GM19240 (cell line): ENCODE measurements around the gene KRI1.

Experiments used
- DNase-seq: peaks from one replicate; pipeline ENCODE4 v3.0.0; 2011; ENCODE audit warnings: low spot score; ENCODE audit not compliant: insufficient read length

Gene KRI1

DNA sequence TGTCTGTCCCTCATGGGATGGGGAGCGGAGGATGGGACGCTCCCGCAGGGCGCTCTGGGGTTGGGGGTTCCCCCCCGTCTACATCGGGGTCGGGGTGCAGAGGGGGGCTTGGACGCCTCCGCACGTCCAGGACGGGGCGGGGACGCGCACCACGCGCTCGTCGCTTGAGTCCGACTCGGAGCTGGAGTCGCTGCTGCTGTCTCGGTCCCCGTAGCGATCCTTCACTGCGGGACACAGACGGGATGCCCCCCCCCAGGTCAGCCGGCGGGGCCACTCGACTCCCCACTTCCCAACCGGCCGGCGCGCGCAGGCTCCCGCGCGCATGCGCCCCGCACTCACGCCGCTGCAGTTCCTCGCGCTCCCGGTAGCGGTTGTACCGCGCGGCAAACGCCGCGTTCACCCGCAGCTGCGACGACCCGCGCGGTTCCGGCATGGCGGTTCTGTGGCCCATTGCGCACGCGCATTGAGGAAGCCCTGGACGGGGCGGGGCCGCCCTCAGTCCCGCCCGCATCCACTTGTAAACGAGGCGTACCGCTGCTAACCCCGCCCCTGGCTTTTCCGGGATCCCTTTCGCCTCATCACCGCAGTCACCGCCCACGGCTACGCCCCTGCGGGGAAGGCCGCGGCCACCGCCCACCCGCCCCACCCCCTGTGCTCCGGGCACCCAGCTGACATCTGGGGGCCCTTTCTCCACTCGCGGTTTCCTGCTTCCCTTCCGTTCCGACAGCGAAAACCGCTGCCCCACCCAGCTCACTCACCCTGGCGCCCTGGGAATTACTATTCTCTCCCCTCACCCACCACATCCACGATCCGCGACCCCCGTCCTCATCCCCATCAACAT is at the start of gene KRI1:
TSS of gene KRI1 (minus strand) at position 444 of the 841 bp plus-strand sequence. CDS start at position 433, 11 bp downstream.
- peak; percentile 92 for DNase-seq

DNA sequence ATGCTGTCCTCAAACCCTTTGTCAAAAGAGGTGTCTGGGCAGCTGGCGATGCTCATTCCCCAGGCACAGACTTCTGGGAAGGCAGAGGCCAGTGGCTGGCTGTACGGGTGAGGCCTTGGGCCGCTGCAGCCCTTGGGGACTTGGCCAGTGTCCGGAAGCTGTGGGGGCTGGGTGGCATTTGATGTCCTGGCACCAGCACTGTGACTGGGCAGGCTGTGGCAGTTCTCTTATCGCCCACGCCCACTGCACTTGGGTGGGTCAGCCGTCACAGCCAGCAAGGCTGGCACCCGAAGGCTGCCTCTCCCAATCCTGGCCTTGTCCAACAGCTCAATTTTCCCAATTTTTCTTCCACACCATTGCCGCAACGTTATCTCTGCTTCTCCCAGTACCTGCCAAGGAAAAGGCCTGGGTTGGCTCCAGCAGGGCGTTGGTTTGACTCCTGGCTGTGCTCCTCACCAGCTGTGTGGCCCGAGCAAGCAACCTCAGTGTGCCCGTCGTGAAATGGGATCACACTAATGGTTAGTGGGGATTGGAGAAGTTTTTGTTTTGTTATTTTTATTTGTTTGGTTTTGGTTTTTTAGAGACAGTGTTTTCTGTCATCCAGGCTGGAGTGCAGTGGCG is 46.8 kb upstream of the KRI1 start:
- no peak for DNase-seq

DNA sequence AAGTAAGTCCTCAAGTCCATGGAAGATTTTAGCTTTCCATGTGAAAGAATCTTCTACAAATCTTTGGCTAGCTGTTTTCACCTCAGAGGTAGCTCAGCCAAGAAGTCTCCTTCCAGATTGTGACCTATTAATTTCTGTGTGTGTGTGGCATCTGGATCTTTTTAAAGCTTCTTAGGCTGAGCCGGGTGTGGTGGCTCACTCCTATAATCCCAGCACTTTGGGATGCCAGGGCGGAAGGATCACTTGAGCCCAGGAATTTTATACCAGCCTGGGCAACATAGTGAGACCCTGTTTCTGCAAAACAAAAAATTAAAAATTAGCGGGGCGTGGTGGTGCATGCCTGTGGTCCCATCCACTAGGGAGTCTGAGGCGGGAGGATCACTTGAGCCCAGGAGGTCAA is 46.1 kb upstream of the KRI1 start:
- no peak for DNase-seq

DNA sequence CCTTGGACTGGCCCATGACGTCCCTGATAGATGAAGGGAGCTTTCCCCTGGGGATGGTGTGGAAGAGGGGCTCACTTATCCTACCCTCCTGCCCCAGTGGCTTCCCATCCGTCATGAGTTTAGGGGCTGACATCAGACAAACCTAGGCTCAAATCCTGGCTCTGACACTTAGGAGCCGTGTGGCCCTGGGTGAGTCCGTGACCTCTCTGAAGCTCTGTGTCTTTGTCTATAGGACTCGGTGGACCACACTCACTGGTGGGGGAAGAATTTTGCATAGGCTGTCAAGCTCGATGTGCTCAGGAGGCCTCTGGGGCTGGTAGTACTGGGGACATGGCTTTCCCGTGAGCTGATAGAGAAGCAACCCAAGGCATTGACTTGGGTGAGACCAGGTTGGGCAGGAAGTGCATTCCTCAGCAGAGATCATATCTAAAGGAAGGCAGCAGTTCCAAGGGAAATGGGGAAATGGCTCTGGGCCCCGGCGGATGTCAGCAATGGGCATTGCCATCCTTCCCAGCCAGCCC is 38.7 kb upstream of the KRI1 start:
- DNase-seq = no peak

DNA sequence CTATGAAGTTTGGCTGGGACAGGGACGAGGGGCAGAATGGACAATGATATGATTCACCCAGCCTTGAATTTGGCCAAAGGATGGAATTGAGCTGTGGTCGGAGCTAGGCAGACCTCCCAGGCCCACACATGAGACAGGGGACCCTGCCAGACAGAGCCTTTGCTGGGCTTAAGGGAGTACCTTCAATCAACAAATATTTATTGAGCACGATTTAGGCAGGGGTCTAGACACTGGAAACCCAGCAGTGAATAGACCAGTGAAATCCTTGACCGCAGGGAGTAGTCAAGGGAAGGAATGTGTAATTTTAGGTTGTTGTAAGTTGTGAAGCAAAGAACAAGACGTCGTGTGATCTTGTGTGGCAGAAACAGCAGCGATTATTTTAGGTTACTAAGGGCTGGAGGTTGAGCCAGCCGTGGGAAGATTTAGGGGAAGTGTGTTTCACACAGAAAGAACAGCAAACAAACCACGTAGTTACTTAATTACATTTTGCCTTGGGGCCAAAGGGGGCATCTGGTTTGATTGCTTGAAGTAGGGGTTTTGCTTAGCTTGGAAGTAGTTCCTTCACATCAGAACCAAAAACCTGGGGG is 38.2 kb upstream of the KRI1 start:
- DNase-seq = no peak

DNA sequence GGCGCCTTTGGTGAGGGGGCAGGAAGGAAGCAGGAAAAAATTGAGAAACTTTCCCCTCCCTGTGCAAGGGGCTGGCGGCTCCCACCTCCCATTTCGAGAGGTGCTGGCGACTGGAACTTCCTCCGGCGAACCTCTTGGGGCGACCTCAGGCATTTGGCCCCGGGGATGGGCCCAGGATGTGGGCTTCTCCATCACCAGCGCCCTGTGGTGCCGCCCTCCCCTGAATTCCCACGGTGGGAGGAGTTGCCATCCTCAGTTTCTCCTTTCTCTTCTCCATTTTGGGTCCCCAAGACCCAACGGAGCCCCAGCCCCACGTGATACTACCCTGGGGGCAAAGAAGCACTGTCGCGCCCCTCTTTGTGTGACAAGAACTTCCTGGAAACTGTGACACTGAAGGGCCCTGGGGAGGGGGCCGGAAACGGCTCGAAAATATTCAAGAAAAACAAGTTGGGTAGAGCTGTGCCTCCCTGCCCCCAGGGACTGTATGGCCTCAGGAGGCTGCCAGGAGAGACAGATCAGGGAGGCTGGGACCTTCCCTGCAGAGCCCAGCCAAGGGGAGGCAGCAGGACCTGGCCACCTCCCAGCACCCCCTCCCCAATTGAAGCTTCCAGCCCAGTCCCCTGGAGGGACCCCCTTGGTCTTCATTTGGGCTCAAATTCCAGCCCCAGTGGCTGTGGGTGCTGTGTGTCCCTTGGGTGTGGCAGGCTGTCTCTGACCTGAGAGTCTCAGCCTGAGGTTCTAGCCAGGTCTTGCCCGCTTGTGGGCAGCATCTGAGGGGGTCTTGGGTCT is 37.5 kb upstream of the KRI1 start:
- no peak for DNase-seq

DNA sequence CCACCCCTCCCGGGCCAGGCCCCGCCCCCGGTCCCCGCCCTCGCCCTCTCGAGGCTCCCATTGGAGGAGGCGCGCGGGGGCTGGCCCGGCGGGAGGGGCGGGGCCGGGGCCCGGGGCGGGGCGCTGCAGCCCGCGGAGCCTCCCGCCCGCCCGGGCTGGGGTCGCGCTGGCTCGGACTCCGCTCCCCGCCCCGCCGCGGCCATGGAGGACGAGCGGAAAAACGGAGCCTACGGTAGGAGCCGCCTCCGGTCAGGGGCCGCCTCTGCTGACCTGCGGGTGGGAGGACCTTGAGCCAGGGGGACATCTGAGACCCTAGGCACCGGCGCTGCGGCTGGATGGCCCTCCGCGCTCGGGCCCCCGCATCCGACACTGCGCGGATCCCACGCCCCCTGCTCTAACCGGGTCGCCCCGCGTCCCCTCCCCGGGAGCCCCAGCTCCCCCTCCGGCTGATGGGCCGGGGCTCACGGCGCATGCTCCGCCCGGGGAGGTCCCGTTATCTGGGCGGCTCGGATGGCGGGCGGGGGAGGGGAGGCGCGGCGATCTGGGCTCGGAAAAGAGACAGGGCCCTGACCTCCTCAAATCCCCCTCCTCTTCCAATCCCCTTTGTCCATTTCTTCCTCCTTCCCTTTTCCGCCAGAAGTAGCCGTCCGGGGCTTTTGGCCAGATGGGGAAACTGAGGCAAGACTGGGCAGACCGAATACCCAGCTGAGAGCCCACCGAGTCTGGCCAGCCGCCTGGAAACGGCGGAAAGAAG is 36.7 kb upstream of the KRI1 start:
- DNase-seq = peak; percentile 80

DNA sequence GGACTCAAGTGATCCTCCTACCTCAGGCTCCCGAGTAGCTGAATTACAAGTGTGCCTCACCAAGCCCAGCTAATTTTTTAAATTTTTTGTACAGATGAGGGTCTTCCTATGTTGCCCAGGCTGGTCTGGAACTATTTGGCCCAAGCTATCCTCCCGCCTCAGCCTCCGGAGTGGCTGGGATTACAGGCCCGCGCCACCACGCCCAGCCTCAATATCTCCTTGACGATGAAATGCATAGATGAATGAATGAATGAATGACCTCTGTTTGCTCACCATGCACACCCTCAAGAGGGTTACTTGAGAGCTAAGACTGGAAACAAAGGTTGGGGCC is 36.2 kb upstream of the KRI1 start:
- DNase-seq = no peak

DNA sequence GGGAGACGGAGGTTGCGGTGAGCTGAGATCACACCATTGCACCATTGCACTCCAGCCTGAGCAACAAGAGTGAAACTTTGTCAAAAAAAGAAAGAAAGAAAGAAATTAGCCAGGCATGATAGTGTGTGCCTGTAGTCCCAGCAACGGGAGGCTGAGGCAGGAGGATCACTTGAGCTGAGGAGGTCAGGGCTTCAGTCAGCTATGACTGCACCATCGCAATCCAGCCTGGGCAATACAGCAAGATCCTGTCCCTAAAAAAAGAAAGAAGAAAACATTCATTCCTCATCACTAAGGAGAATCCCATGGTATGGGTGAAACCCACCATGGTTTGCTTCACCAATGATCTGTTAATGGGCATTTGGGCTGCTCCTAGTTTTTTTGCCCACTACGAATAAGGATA is 34.3 kb upstream of the KRI1 start:
- no peak for DNase-seq

DNA sequence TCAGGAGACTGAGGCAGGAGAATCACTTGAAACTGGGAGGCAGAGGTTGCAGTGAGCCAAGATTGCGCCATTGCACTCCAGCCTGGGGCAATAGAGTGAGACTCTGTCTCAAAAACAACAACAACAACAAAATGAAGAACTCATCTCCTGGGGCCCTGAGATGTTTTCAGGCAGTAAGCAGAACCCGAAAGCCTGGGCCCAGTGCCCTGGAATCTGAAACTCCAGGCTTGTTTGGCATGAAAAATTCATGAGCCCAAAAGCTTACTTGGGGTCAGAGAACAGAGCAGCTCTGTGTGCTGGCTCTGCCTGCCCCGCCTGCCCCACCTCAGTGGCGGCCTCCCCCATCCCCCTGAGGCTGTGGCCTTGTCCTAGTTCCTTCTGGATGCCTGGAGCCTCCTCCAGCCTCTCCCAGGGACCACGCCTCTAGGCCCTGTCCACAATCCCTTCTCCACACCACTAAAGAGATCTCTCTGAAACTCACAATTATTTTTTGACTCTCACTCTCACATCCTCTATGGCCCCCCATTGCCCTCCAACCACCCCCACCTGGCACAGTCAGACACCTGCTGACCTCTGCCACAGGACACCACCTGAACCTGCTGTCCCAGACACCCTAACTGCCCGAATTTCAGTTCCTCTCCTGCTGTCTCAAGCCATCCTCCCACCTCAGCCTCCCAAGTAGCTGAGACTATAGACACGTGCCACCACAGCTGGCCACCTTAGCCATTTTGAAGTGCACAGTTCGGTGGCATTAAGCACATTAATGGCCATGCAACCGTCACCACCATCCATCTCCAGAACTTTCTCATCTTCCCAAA is 28.2 kb upstream of the KRI1 start:
- peak; percentile 47 for DNase-seq

DNA sequence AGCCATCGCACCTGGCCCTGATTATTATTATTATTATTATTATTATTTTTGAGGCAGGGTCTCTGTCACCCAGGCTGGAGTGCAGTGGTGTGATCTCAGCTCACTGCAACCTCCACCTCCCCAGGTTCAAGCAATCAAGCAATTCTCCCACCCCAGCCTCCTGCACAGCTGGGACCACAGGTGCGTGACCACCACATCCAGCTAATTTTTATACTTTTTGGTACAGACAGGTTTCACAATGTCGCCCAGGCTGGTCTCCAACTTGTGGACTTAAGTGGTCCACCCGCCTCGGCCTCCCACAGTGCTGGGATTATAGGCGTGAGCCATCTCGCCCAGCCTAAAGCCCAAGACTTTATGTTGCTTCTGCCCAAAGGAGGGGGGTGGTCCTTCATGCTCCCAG is 27.3 kb upstream of the KRI1 start:
- DNase-seq = no peak

DNA sequence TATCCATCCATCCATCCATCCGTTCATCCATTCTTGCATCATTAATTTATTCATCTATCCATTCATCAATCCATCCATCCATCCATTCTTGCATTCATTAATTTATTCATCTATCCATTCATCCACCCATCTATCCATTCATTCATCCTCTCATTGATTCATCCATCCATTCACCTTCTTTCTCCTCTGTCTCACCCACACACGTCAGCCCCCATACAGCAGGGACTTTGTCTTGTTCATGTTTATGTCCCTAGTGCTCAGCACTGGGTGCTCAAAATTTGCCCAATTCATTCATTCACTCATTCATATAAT is 22.0 kb upstream of the KRI1 start:
- no peak for DNase-seq

DNA sequence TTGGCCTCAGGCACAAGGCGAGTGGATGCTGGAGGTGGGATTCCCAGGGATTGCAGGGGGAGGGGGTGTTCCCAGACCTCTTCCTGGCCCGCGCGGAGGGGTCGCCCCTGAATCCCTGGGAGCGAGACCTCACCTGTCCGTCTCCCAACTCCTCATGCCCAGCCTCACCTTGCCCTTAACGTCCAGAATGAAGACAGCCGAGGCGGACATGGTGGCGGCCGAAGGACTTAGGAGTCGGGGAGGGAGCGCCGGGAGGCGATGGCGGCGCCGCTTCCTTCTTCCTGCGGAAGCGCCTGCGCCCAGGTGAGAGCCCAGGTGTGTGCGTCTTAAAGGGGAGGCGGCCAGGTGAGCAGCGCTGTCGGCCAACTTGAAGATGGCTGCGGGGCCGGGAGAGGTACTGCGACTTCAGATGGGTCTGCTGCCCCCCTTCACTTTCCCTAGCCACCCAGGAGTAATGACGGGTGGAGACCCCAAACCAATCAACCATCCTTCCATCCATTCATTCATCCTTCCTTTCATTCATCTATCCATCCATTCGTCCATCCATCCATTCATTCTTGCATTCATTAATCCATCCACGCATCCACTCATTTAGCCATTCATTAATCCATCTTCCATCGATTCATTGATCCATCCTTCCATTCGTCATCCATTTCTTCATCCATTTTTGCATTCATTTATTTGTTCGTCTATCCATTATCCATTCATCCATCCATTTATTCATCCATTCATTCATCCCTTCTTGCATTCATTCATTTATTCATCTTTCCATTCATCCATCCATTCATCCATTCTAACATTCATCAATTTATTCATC is 21.4 kb upstream of the KRI1 start, which contains the start of gene AP1M2:
TSS of gene AP1M2 (minus strand) at position 291 of the 817 bp plus-strand sequence. CDS start at position 210, 81 bp downstream.
- no peak for DNase-seq

DNA sequence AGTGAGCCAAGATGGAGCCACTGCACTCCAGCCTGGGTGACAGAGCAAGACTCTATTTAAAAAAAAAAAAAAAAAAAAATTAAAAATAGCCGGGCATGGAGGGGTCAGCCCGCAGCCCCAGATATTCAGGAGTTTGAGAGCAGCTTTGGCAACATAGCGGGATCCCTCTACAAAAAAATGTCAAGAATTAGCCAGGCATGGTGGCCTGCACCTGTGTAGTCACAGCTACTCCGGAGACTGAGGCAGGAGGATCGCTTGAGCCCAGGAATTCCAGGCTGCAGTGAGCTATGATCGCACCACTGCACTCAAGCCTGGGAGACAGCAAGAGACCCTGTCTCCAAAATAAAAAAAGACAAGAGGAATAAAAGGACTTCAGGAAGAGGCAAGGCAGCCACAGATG is 20.6 kb upstream of the KRI1 start:
- no peak for DNase-seq

DNA sequence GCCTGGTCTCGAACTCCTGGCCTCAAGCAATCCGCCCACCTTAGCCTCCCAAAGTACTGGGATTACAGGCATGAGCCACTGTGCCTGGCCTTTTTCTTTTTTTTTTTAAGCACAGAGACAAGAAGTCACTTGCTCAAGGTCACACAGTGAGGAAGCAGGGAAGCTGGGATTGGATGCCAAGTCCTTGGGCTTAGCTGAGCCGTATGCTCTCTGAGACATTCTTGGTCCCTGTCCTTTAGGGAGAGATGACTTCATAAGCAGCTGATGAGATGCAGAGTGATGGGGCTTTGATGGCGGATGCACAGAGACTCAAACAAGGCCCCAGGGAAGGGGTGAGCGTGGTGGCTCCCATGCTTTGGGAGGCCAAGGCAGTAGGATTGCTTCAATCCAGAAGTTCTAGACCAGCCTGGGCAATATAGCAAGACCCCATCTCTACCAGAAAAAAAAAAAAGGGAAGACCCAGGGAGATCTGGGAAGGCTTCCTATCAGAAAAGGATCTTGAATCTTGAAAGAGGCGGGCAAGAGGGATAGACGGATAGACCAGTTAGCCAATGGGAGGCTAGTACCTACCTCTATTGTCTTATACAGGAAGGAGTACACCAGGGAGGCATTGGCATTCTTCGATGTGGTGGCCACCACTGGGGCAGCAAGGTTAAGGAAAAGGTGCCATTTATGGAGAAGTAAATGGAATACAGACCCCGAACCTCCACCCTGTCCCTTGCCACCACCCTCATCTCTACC is 17.4 kb upstream of the KRI1 start:
- no peak for DNase-seq

DNA sequence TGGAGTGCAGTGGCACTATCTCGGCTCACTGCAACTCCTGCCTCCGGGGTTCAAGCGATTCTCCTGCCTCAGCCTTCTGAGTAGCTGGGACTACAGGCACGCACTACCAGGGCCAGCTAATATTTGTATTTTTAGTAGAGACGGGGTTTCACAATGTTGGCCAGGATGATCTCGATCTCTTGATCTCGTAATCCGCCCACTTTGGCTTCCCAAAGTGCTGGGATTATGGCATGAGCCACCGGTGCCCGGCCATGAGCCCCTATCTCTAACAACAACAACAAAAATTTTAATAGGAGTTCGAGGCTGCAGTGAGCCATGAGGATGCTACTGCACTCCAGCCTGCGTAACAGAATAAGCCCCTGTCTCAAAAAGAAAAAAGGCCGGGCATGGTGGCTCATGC is 16.3 kb upstream of the KRI1 start:
- no peak for DNase-seq

DNA sequence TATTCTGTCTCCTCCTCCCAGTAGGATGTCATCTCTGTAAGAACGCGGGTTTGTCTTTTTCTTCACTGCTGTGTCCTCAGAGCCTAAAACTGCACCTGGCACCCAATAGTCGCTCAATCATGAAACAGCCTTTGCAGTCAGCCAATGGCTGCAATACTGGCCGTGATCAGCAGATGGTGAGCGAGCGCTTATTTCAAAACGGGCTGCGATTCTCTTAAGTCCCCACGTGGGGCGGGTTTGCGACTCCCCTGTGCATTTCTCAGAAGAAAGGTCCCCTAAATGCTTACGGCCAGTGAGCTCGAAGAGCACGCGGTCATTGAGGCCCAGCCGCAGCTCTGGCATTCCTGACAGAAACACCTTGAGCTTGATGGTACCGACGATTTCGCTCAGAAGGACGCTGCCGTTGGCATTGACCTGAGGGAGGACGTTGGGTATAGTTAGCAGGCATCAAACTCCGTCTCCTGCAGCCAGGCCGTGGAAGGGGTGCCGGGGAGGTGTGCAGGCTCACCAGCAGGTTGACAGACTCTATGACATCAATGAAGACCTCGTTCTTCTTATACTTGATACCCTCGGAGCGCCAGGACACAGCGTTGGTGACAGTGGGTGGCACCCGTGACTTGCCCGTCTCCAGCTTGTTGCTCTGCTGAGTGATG is 15.3 kb upstream of the KRI1 start:
- DNase-seq = peak; percentile 70

DNA sequence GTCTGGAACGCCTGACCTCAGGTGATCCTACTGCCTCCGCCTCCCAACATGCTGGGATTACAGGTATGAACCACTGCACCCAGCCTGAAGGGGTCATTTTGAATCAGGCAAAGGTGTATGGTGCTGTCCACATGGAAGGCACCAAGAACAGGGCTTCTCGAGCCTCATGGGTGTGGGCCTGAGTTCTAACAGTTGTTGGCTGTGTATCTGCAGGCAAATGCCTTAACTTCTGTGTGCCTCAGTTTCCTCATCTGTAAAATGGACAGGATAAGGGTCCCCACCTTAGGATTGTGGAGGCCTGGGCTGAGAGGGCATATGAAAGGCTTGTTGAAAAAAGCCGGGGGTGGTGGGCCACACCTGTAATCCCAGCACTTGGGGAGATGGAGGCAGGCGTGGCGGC is 12.1 kb upstream of the KRI1 start:
- DNase-seq = no peak
